ENCODE measurements around the gene GPR34.
"Not testable (repeated sequence)": the region's sequence is repeated elsewhere in the genome, so short reads cannot be mapped to it uniquely, and the experiment has no call there.

The GPR34 gene

DNA sequence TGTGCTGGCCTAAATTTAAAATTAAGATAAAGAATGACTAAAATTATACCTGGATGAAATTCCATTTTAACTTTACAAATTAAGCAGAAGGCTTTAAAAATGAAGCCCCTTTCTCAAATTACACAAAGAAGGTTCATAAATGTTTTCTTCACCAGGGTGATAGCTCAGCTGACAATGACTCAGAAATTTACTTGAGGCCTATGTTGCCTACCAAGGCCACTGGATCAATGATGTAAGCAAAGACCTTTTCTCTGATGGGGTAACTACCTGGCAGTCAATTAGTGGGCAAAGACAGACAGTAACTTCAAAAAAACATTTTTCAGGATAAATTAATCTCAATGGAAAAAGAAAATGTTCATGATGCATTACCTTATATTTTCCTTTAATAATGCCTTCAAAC lies 23.9 kb upstream of the GPR34 start:
- FAIRE-seq (no peak), DNase-seq (ENCODE audit: insufficient read length, low spot score) (no peak)
- TF ChIP-seq, protein P1, sequence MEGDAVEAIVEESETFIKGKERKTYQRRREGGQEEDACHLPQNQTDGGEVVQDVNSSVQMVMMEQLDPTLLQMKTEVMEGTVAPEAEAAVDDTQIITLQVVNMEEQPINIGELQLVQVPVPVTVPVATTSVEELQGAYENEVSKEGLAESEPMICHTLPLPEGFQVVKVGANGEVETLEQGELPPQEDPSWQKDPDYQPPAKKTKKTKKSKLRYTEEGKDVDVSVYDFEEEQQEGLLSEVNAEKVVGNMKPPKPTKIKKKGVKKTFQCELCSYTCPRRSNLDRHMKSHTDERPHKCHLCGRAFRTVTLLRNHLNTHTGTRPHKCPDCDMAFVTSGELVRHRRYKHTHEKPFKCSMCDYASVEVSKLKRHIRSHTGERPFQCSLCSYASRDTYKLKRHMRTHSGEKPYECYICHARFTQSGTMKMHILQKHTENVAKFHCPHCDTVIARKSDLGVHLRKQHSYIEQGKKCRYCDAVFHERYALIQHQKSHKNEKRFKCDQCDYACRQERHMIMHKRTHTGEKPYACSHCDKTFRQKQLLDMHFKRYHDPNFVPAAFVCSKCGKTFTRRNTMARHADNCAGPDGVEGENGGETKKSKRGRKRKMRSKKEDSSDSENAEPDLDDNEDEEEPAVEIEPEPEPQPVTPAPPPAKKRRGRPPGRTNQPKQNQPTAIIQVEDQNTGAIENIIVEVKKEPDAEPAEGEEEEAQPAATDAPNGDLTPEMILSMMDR (IDR thresholded peaks at IDR 0.05; ENCODE audit: insufficient read depth, missing control alignments) = no peak

DNA sequence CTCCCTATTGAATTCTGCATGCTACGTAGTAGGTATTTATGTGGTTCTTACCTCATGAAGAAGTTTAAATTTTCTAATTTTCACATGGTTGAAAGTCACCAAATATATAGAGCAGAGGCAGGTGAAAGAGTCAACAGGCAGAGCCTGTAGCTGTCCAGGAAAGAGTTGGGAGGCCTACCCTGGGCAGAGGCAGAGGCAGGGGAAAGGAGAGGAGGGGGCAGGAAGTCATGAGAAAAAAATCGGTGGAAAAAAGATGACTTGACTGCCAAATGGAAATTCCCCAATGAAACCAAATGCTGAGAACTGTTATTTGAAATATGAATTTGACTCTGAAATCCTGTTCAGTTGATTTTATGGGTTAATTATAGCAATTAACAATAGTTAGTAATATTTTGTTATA lies 23.1 kb upstream of the GPR34 start:
- no peak for FAIRE-seq
- TF ChIP-seq, protein P1 (IDR thresholded peaks at IDR 0.05; ENCODE audit: insufficient read depth, missing control alignments) = no peak
- DNase-seq (ENCODE audit: insufficient read length, low spot score) = no peak

DNA sequence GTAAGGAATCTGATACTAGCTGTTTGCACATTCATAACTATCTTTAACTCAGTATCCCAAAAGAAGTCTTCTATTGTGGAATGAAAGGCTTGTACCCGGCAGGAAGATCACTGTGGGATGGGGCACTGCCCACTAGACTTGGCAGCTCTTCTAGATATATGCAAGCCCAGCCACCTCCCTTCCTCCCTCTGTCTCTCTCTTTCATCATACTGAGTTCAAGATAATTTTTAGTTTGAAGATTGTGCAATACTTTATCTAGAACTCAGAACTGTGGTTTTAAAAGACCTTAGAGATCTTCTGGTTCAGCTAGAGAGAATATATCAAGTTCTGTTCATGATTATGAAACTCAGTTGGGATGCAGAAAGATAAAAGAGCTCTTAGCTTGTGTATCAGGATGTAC lies 22.5 kb upstream of the GPR34 start:
- TF ChIP-seq, protein P1 (IDR thresholded peaks at IDR 0.05; ENCODE audit: insufficient read depth, missing control alignments) = no peak
- DNase-seq (ENCODE audit: insufficient read length, low spot score) (no peak), FAIRE-seq (no peak)

DNA sequence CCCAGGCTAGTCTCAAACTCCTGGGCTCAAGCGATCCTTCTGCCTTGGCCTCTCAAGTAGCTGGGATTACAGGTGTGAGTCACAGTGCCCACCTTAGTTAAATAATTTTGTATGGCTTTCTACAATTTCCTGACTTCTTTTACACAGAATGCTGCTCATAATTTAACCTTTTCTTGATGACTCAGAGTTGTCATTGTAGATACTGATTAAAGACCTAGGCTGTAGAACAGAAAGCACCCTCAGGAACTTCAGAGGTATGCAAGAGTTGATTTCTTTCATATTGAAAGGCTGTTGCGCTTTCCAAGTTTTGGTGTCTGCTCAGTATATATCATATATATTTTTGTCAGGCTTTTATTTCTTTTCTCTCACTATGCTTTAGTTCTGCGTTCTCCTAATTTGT lies 21.1 kb upstream of the GPR34 start:
- TF ChIP-seq, protein P1 (IDR thresholded peaks at IDR 0.05; ENCODE audit: insufficient read depth, missing control alignments) = no peak
- DNase-seq (ENCODE audit: insufficient read length, low spot score) (no peak), FAIRE-seq (no peak)

DNA sequence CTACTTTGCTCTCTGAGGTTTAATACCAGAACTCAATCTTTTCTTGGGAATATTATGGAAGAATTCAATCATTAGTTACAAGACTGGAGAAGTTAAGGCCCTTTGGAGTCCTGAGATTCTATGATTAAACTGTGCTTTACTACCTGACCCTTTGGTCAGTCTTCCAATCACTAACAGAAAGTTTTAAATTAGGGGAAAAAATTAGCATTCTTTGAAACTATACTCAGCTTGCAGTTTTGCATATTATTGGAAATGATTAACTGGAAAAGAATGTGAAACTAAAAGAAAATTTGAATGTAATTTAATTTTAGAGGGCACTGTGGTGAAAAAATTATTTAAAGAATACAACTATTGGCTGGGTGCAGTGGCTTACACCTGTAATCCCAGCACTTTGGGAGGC lies 18.7 kb upstream of the GPR34 start:
- no peak for FAIRE-seq
- TF ChIP-seq, protein P1 (IDR thresholded peaks at IDR 0.05; ENCODE audit: insufficient read depth, missing control alignments) = no peak
- no peak for DNase-seq (ENCODE audit: insufficient read length, low spot score)

DNA sequence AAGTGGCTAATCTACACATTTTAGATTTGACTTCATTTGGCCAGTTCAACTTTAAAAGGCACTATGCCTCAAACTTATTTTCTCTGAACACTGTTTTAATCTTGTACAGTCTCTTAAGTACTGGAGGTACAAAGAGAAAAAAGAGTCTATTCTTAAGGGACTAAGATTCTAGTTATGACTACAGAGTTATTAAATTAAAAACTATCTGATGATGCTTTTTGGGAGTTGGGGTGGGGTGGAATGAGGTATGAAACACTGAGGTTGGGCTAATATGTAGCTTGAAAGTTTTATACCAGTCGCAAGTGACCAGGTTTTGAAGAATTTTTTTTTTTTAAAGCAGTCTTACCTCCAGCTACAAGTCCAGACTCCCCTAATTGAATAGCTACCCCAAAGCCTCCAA lies 17.7 kb upstream of the GPR34 start:
- FAIRE-seq (no peak), DNase-seq (ENCODE audit: insufficient read length, low spot score) (no peak)
- TF ChIP-seq, protein P1 (IDR thresholded peaks at IDR 0.05; ENCODE audit: insufficient read depth, missing control alignments) = no peak

DNA sequence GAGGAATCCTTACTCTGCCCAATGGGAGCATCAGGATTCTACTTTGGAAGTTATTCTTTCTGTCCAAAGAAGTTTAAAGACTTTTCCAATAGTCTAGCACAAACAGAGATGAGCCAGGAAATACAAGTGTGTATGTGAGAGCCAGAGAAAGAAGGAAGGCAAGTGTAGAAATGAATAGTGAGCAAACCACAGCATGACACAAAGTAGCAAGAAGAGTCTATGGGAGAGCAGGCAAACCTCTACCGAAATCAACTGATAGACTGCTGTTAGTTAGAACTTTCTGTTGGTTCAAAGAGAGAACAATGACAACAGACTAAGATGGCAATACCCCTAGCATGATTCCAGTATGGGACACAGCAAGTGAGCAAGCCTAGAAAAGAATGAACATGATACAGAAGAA lies 16.1 kb upstream of the GPR34 start:
- no peak for DNase-seq (ENCODE audit: insufficient read length, low spot score)
- FAIRE-seq = no peak
- TF ChIP-seq, protein P1 (IDR thresholded peaks at IDR 0.05; ENCODE audit: insufficient read depth, missing control alignments) = no peak

DNA sequence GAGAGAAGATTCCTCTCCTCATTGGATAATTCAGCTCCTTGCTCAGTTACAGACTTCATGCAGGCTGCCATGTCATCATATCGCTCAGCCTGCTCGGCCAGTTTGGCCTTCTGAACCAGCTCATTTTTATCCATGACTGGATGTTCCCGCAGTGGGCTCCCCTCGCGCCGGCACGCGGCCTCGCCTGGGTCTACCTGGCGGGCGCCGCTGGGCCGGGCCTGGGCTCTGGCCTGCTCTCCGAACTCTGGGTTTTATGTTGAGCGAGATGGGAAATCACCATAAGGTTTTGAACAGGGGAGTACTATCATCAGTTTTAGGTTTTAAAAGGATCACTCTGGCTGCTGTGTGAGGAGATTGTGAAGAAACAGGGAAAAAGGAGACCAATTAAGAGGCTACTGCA lies 12.4 kb upstream of the GPR34 start:
- not testable (repeated sequence) for DNase-seq (ENCODE audit: insufficient read length, low spot score); FAIRE-seq
